GM18870 (cell line): ENCODE data around the gene AP4S1.
"Not testable (repeated sequence)": the region's sequence is repeated elsewhere in the genome, so short reads cannot be mapped to it uniquely, and the experiment has no call there.

ENCODE experiments used
- ATAC-seq: cut with Tn5 transposase; IDR thresholded peaks from one replicate; pipeline ENCODE4 v1.9.1; 2021; ENCODE audit warnings: moderate library complexity; ENCODE audit not compliant: unreplicated experiment

Gene AP4S1

DNA sequence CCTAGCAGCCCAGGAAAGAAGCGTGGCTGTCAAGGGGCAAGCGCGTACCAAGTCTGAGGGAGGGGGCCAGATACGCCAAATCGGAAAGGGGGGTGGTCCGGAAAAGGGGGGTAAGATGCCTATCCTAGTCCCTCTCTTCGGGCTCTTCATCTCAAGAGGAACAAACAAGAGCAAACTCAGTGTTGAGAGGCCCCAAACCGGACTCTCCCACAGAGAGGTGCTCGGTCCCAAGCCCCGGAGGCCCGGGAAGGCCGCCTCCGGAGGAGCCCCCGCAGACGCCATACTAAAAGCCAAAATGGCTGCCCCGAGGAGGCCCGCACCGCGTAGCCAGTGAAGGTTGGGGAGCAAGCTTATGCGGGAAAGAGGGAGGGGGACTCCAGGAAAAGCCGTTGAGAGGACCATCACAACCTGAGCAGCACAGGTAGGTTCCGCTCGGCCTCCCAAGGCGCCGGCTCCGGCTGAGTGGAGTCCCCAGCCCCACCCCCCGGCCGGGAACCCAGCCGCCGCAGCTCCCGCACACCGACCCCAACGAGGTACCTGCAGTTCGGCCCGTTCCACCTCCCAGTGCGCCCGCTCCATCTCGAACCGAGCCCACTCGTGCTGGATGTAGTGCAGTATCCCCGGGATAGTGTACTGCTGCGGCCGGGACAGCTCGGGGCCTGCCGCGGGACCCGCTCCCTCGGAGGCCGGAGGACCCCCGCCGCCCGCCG, at the start of gene AP4S1:
AP4S1 (plus strand) TSS at position 283 of the 710 bp plus-strand sequence. CDS start 40,548 bp downstream, outside the sequence.
- no peak for ATAC-seq

- ATAC-seq, result no peak
Observed at GRCh38 chr14:30977752-30978151, 47.7 kb upstream of the AP4S1 start.

- not testable (repeated sequence) for ATAC-seq
Observed at GRCh38 chr14:30980106-30980704, 45.2 kb upstream of the AP4S1 start.

DNA sequence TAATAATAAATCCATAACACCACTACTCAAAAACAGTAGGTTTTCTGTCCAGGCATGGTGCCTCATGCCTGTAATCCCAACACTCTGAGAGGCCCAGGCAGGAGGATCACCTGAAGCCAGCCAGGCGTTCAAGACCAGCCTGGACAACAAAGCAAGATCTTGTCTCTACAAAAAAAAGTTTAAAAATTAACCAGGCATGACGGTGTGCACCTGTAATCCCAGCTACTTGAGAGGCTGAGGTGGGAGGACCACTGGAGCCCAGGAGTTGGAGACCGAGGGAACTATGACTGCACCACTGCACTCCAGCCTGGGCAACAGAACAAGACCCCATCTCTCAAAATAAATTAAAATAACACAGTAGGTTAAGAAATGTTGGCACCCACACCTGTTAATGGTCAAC, 44.5 kb upstream of the AP4S1 start:
- ATAC-seq, result no peak

- ATAC-seq, result no peak
Observed at GRCh38 chr14:30982533-30982932, 42.9 kb upstream of the AP4S1 start.

GRCh38 chr14:30983858-30984257, 41.6 kb upstream of the AP4S1 start:
- no peak for ATAC-seq

- ATAC-seq, result no peak
Observed at GRCh38 chr14:30985796-30986195, 39.7 kb upstream of the AP4S1 start.

GRCh38 chr14:30988509-30988908, 36.9 kb upstream of the AP4S1 start:
- ATAC-seq, result no peak

DNA sequence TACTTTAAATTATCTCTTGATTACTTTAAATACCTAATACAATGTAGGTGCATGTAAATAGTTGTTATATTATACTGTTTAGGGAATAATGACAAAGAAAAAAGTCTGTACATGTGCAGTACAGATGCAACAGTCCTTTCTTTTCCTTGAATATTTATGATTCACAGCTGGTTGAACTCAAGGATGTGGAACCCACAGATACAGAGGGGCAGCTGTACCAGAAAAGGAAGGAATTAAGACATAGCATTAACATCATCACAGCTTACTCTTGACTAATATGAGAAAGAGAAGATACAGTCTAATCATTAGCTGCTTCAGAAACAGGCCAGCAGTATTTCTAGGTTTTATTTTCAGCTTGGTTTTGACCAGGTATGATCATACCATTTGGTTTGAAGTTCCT, 34.7 kb upstream of the AP4S1 start:
- ATAC-seq, result no peak

GRCh38 chr14:30991408-30991807, 34.0 kb upstream of the AP4S1 start:
- no peak for ATAC-seq

DNA sequence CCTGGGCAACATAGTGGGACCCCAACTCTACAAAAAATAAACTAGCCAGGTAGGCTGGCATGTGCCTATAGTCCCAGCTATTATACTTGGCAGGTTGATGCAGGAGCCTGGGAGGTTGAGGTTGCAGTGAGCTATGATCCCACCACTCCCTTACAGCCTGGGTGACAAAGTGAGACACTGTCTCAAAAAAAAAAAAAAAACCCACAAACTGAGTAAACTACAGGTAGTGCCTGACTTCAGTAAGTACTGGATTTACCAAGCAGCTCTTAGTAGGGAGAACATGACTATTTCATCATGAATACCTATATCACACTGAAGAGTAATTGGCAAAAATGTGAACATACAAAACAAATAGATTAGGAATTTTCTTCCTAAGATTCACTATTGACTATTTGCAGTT, 32.4 kb upstream of the AP4S1 start:
- no peak for ATAC-seq

- ATAC-seq, result peak; percentile 81
Observed at GRCh38 chr14:30994681-30995620, 30.5 kb upstream of the AP4S1 start.

GRCh38 chr14:30995689-30996088, 29.8 kb upstream of the AP4S1 start:
- no peak for ATAC-seq

DNA sequence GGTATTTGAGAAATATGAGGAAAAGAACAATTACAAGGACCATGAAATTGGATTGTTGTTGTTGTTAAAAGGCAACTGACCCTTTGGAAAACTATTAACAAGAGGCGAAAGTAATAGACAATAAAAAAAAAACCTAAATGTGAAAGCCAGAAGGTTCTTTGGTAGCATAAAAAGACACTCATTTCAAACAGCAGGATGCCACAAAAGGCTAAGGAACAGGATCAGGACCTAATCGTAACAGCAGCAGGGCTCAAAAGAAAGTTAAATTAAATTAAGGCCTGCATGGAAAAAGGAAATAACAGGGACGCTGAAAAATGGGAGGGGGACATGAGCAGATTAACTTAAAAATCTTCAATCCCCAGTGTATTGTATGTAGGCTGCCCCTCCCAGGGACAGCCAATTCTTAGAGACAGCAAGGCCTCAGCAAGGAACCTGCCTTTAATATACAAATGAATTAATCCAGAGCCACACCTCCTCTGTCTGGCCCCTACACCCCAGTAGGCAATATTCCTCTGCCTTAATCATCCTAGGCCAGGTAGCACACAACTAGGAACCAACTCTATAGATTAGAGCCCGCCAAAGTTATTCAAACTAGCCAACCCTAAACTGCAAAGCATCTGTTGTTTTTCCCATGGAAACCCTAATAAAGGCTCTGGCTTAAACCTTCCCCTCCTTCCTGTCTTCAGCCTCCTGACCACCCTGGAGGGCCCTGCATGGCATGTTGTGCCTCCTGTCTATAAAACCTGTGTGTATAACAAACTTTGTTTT, 28.4 kb upstream of the AP4S1 start:
- no peak for ATAC-seq

DNA sequence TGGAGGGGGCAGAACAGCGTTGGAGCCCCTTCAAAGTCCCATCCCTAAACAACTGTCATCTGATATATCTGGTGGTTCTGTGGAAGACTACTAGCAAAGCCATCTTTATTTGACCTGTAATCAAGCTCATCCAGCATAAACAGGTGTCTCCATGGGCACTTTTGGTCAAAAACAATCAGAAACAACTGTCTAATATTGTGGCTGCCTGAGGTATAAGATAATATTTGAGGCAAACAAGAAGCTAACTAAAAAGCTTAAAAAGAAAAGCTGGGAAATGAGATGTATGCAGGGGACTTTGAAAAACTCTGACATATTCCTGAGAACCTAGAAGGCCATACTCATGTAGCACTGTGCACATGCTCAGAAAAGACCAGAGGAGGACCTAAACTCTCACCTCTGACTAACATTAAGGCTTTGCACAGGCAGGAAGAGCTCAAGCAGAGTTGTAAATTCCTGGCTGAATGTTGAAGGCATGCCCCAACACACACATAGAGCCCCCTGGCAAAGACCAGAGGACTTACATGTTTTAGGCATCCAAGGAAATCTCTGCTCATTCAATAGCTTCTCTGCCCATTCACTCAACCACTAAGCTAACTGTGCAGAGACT, 27.2 kb upstream of the AP4S1 start:
- ATAC-seq, result no peak

DNA sequence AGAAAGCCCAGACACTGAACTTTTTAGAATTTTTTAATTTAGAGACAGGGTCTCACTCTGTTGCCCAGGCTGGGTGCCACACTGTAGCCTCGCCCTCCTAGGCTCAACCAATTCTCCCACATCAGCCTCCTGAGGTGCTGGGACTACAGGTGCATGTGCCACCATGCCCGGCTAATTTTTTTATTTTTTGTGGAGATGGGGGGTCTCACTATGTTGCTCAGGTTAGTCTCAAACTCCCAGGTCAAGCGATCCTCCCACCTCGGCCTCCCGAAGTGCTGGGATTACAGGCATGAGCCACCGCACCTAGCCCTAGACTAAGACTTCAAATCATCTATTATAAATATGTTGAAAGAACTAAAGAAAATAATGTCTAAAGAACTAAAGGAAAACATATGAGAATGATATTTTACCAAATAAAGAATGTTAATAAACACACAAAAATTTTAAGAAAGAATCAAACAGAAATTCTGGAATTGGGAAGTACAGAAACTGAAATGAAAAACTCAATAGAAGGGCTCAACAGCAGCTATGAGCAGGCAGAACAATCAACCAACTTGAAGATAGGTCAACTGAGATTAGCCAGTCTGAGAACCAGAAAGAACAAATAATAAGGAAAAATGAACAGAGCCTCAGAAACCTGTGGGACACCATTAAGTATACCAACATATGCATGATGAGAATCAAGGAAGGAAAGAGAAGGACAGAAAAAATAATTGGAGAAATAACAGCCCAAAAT, 26.2 kb upstream of the AP4S1 start:
- no peak for ATAC-seq

- ATAC-seq, result no peak
Observed at GRCh38 chr14:31000629-31001338, 24.7 kb upstream of the AP4S1 start.

- ATAC-seq, result no peak
Observed at GRCh38 chr14:31001339-31001658, 24.1 kb upstream of the AP4S1 start.

- no peak for ATAC-seq
Observed at GRCh38 chr14:31003284-31003683, 22.2 kb upstream of the AP4S1 start.
